Measurements from ENCODE around the gene NOC2L. TPM values are rescaled to one million over a fixed set of nuclear protein-coding genes. Genes with fewer than 3 reads are reported as not detected.

Gene NOC2L
- total and polyA plus RNA-seq, 8 donors, result 23.3 to 86.5 (median 37.5) TPM

GRCh38 chr1:944341-945325 lies 14.4 kb downstream of the NOC2L start:
- DNase-seq, result no peak
- H3K27me3 ChIP-seq, result peaks cover 0 to 7% (median 3%) of the 10 kb centered on the region in 4 donors
- intact Hi-C loops (cut with DNase I), result no loop called here
- no peaks in the 10 kb centered on the region for H3K9me3 ChIP-seq
- ATAC-seq, result peak in 2 of 4 donors; percentile 2 to 6
- peaks cover 8 to 19% (median 16%) of the 10 kb centered on the region in 3 donors for H3K4me1 ChIP-seq
- TF ChIP-seq CTCF (IDR thresholded peaks at IDR 0.05), result no peak
- FAIRE-seq, result no peak
- WGBS, 2 donors, result 76% methylated on average over 28 of the region's 28 CpGs
- H3K36me3 ChIP-seq, result peaks cover 2 to 40% (median 14%) of the 10 kb centered on the region in 3 donors
- no peak overlapping the region for H3K27ac ChIP-seq
- no peak overlapping the region for H3K4me3 ChIP-seq

- no peak overlapping the region for H3K27ac ChIP-seq
- no peak for DNase-seq
- no peak for ATAC-seq
- intact Hi-C loops (cut with DNase I), result no loop called here
- no peak overlapping the region for H3K4me3 ChIP-seq
- WGBS, 2 donors, result 74 to 75% methylated on average over 27 of the region's 27 CpGs
- peaks cover 8 to 19% (median 18%) of the 10 kb centered on the region in 3 donors for H3K4me1 ChIP-seq
- peaks cover 2 to 31% (median 14%) of the 10 kb centered on the region in 3 donors for H3K36me3 ChIP-seq
- H3K9me3 ChIP-seq, result no peaks in the 10 kb centered on the region
- peaks cover 0 to 7% (median 3%) of the 10 kb centered on the region in 4 donors for H3K27me3 ChIP-seq
- no peak for FAIRE-seq
- TF ChIP-seq CTCF (IDR thresholded peaks at IDR 0.05), result no peak
These were observed 15.3 kb downstream of the NOC2L start for GRCh38 chr1:943545-944340.

GRCh38 chr1:942864-943533 lies 16.1 kb downstream of the NOC2L start:
- Histone ChIP-seq H3K4me1 (peaks cover 8 to 19% (median 18%) of the 10 kb centered on the region in 3 donors), H3K36me3 (peaks cover 2 to 26% (median 10%) of the 10 kb centered on the region in 3 donors), H3K9me3 (no peaks in the 10 kb centered on the region), H3K27ac (peak overlapping the region in 1 of 4 donors; percentile 22), H3K27me3 (peaks cover 0 to 11% (median 5%) of the 10 kb centered on the region in 4 donors), H3K4me3 (peak overlapping the region in 1 of 4 donors; percentile 41)
- no peak for TF ChIP-seq CTCF (IDR thresholded peaks at IDR 0.05)
- 10 to 11% methylated on average over 17 to 27 of the region's 27 CpGs for WGBS, 2 donors
- intact Hi-C loops (cut with DNase I), result no loop called here
- FAIRE-seq, result no peak
- peak in 2 of 4 donors; percentile 7 to 30 for ATAC-seq
- DNase-seq, result no peak

GRCh38 chr1:942411-942821 lies 16.6 kb downstream of the NOC2L start:
- Histone ChIP-seq H3K27ac (peak overlapping the region in 1 of 4 donors; percentile 22), H3K4me1 (peaks cover 8 to 19% (median 18%) of the 10 kb centered on the region in 3 donors), H3K4me3 (peak overlapping the region in 2 of 4 donors; percentile 25 to 41), H3K9me3 (no peaks in the 10 kb centered on the region), H3K27me3 (peaks cover 0 to 11% (median 5%) of the 10 kb centered on the region in 4 donors), H3K36me3 (peaks cover 0 to 20% (median 4%) of the 10 kb centered on the region in 3 donors)
- TF ChIP-seq CTCF (IDR thresholded peaks at IDR 0.05), result no peak
- ATAC-seq (peak in 1 of 4 donors; percentile 2), DNase-seq (peak in 1 of 6 donors; percentile 39), FAIRE-seq (no peak)
- intact Hi-C loops (cut with DNase I), result no loop called here
- 1 to 2% methylated on average over 36 to 48 of the region's 48 CpGs for WGBS, 2 donors
